HL-60/S4 (cell line): ENCODE measurements around the gene PKP2.

Source experiments
- in situ Hi-C: fragments of 300-500 bp; cut with MboI; formaldehyde crosslinking; loops from 2 replicates; pipeline ENCODE4 v1.14.3; 2022; ENCODE audit warnings: low sequenced_read_pairs

The PKP2 gene

GRCh38 chr12:32756476-32757066 lies 140.0 kb downstream of the PKP2 start:
- in situ Hi-C loops = loop anchor here (25.0 kb wide), 1 partner anchor 1456 kb away; no protein-coding TSS in a partner anchor

- in situ Hi-C loops = loop anchor here (25.0 kb wide), 1 partner anchor 1456 kb away; no protein-coding TSS in a partner anchor
These were observed 140.7 kb downstream of the PKP2 start, which contains the start of gene YARS2 for GRCh38 chr12:32755654-32756475. TSS of gene YARS2 (minus strand) at chr12:32755897. CDS start at chr12:32755874, 23 bp downstream.

DNA sequence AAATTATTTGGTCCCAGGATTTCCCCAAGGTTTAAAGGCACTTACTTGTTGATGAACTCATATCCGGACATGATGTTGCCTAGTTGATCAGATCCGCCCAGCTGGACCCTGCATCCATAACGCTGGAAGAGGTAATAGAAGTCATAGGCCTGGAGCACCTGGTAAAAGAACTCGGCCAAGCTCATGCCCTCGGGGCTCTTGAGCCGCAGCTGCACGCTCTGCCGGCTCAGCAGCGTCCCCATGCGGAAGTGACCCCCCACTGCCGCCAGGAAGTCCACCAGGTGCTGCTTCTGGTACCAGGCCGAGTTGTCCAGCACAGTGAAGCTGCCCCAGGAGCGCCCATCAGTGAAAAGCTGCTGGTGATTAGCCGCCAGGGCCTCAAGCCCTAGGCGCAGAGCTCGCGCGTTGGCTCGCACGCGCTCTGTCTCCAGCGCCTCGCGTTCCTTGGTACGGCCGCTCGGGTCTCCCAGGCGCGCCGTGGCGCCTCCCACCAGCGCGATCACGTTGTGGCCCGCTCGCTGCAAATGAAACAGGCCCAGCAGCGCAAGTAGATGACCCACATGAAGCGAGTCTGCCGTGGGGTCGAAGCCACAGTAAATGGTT lies 141.4 kb downstream of the PKP2 start:
- in situ Hi-C loops = loop anchor here (25.0 kb wide), 1 partner anchor 1457 kb away; no protein-coding TSS in a partner anchor

DNA sequence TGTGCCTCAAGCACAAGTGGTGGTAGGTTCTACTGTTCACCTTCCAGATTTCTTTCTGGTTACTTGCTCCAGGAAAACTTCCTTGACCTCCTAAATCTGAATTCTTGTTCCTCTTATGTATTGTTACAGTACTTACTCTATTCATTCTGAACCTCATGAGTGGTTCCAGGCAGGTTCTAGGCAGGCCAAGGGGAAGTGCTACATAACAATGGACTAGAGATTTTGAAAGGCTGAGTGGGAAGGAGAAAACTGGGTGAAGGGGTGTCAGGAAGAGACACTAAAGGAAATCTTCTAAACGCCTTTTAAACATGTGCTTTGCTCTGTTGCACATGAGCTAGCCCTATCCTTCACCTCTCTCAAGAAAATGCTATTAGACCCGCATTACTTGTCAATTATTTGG lies 142.5 kb downstream of the PKP2 start:
- in situ Hi-C loops = loop anchor here (25.0 kb wide), 1 partner anchor 1458 kb away; no protein-coding TSS in a partner anchor

DNA sequence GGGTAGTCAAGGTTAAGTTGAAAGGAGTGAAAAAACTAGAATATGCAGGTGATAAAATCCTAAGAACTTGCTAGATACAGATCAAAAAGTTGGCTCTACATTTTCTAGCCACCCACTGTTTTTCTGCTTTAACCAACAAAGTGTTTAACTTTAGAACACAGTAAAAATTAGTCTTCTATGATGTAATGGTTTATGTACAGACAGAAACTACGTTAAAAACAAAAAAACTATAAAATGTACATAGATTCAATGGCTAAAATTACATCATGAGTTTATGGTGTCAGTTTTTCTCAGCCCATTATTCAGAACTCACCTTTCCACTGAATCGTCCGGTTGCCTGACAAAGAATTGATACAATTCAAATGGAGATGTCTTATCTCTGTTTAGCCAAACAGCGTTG lies 143.0 kb downstream of the PKP2 start:
- in situ Hi-C loops = loop anchor here (25.0 kb wide), 1 partner anchor 1459 kb away; no protein-coding TSS in a partner anchor

DNA sequence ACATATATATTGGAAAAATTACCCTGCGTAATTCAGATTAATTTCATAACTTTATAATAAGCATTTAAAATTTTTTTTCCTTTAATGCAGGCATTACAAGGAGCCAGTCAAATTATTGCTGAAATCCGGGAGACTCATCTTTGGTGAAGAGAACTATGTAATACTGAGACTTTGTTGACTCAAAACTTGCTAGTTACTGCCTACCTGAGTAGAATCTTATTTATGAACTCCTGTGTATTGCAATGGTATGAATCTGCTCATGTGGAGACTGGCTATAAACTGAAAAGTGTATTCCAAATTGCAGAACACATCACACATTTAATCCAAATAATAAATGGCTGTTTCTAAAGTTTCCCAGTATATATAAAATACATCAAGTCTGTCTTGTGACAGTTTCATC lies 153.3 kb downstream of the PKP2 start:
- in situ Hi-C loops = no loop called here

DNA sequence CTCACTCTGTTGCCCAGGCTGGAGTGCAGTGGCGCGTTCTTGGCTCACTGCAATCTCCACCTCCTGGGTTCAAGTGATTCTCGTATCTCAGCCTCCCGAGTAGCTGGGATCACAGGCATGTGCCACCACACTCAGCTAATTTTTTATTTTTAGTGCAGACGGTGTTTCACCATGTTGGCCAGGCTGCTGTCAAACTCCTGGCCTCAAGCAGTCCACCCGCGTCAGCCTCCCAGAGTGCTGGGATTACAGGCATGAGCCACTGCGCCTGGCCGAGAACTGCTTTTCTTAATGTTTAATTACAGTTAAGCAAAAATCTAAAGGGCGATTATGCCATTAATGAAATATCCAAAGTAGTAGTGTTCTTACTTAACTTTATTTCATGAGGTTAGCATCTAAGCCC lies 154.4 kb downstream of the PKP2 start:
- in situ Hi-C loops = no loop called here
